IMR-90 (cell line): Measurements from ENCODE around the gene SDHB. TPM values are rescaled to one million over a fixed set of nuclear protein-coding genes. Genes with fewer than 3 reads are reported as not detected.

Experiments used
- ATAC-seq: fragments of 200-7000 bp; cut with Tn5 transposase; 2 replicates; pipeline ENCODE4 v1.9.1; 2020; ENCODE audit warnings: low read depth, mild to moderate bottlenecking, moderate library complexity
- BruUV-seq: library from RNA; stranded (reverse); fragments of 400-500 nt; replicated peaks from 2 replicates; lab custom pipeline; 2021; lab: Mats Ljungman, UMichigan
- CTCF ChIA-PET: fragments of 300-600 bp; formaldehyde crosslinking; extraction: SDS; loops from one replicate; lab custom pipeline; 2021; ENCODE audit warnings: antibody characterized with exemption; lab: Yijun Ruan, JAX
- POLR2A ChIA-PET: fragments of 300-600 bp; sonication (Branson Sonifier 250); formaldehyde crosslinking; loops from one replicate; lab custom pipeline; 2022; ENCODE audit warnings: antibody characterized with exemption; ENCODE audit not compliant: unreplicated experiment; lab: Charles Lee
- DNase-seq: peaks from one replicate; pipeline ENCODE4 v3.0.0; 2013
- H2AFZ ChIP-seq: replicated peaks from 2 replicates; pipeline ENCODE3; 2013; ENCODE audit warnings: low read length, mild to moderate bottlenecking; ENCODE audit not compliant: poor library complexity
- H2AK5ac ChIP-seq: 2 replicates; pipeline ENCODE4 v1.6.1; 2013; ENCODE audit warnings: low read depth, low read length, inconsistent platforms
- H2AK9ac ChIP-seq: replicated peaks from 2 replicates; pipeline ENCODE3; 2013; ENCODE audit warnings: mild to moderate bottlenecking, low read depth, low read length, moderate library complexity; ENCODE audit not compliant: poor library complexity
- H2BK120ac ChIP-seq: 2 replicates; pipeline ENCODE4 v1.6.1; 2013; ENCODE audit warnings: low read depth, low read length, inconsistent platforms
- H2BK15ac ChIP-seq: 3 replicates; pipeline ENCODE4 v1.6.1; 2013; ENCODE audit warnings: low read depth, low read length, inconsistent platforms
- H2BK20ac ChIP-seq: 2 replicates; pipeline ENCODE4 v1.6.1; 2013; ENCODE audit warnings: low read depth, mild to moderate bottlenecking, inconsistent platforms, low read length, moderate library complexity
- H2BK5ac ChIP-seq: 2 replicates; pipeline ENCODE4 v1.6.1; 2013; ENCODE audit warnings: mild to moderate bottlenecking, low read depth, low read length, inconsistent platforms; ENCODE audit not compliant: poor library complexity, severe bottlenecking
- H3K14ac ChIP-seq: replicated peaks from 2 replicates; pipeline ENCODE4 v1.6.1; 2013; ENCODE audit warnings: low read depth, low read length, inconsistent platforms
- H3K18ac ChIP-seq: 2 replicates; pipeline ENCODE4 v1.6.1; 2013; ENCODE audit warnings: low read depth, low read length, control low read depth
- H3K23ac ChIP-seq: 2 replicates; pipeline ENCODE4 v1.6.1; 2013; ENCODE audit warnings: low read depth, low read length, inconsistent platforms
- H3K27ac ChIP-seq: 2 replicates; pipeline ENCODE4 v1.5.1; 2013; ENCODE audit warnings: mild to moderate bottlenecking, control low read depth, low read length; ENCODE audit not compliant: insufficient read depth
- H3K27me3 ChIP-seq: 2 replicates; pipeline ENCODE4 v1.6.1; 2013; ENCODE audit warnings: low read length; ENCODE audit not compliant: control insufficient read depth, insufficient read depth
- H3K36me3 ChIP-seq: 2 replicates; pipeline ENCODE4 v1.6.1; 2013; ENCODE audit warnings: low read length, mixed read lengths; ENCODE audit not compliant: control insufficient read depth, insufficient read depth
- H3K4ac ChIP-seq: 2 replicates; pipeline ENCODE4 v1.6.1; 2013; ENCODE audit warnings: low read depth, low read length, inconsistent platforms
- H3K4me1 ChIP-seq: 2 replicates; pipeline ENCODE4 v1.6.1; 2013; ENCODE audit warnings: low read length, mixed read lengths; ENCODE audit not compliant: control insufficient read depth, insufficient read depth
- H3K4me2 ChIP-seq: 2 replicates; pipeline ENCODE4 v1.6.1; 2013; ENCODE audit warnings: low read depth, mild to moderate bottlenecking, control low read depth, low read length, moderate library complexity
- H3K4me3 ChIP-seq: 2 replicates; pipeline ENCODE4 v1.5.1; 2013; ENCODE audit warnings: low read depth, mild to moderate bottlenecking, control low read depth, low read length, moderate library complexity; ENCODE audit not compliant: insufficient read depth
- H3K56ac ChIP-seq: 2 replicates; pipeline ENCODE4 v1.6.1; 2013; ENCODE audit warnings: low read length, inconsistent platforms; ENCODE audit not compliant: insufficient read depth; ENCODE audit errors: extremely low read depth
- H3K79me1 ChIP-seq, 2 experiments: 2 replicates each; pipeline ENCODE4 v1.6.1; 2013; ENCODE audit warnings: low read length in 2 of 2, inconsistent platforms in 1 of 2, low read depth in 1 of 2
- H3K9ac ChIP-seq: 2 replicates; pipeline ENCODE4 v1.6.1; 2013; ENCODE audit warnings: low read depth, low read length, control low read depth
- H3K9me1 ChIP-seq: 2 replicates; pipeline ENCODE4 v1.6.1; 2013; ENCODE audit warnings: low read length, inconsistent platforms; ENCODE audit not compliant: insufficient read depth
- H3K9me3 ChIP-seq: 2 replicates; pipeline ENCODE4 v1.6.1; 2013; ENCODE audit warnings: low read length; ENCODE audit not compliant: control insufficient read depth, insufficient read depth
- H4K20me1 ChIP-seq: 2 replicates; pipeline ENCODE4 v1.6.1; 2013; ENCODE audit warnings: low read length, inconsistent platforms; ENCODE audit not compliant: insufficient read depth
- H4K5ac ChIP-seq: 2 replicates; pipeline ENCODE4 v1.6.1; 2013; ENCODE audit warnings: mild to moderate bottlenecking, low read depth, low read length, control low read depth
- H4K8ac ChIP-seq, 2 experiments: 2 replicates each; pipeline ENCODE4 v1.6.1; 2013; ENCODE audit warnings: low read depth in 2 of 2, low read length in 2 of 2, control low read depth in 1 of 2, inconsistent platforms in 1 of 2
- H4K91ac ChIP-seq: 2 replicates; pipeline ENCODE4 v1.6.1; 2013; ENCODE audit warnings: low read depth, low read length, inconsistent platforms; ENCODE audit not compliant: insufficient read depth
- BHLHE40 ChIP-seq: fragments of 150-350 bp; IDR thresholded peaks from 2 replicates; pipeline ENCODE4 v1.6.1; 2016; ENCODE audit warnings: mild to moderate bottlenecking, low read depth, low read length
- CEBPB ChIP-seq: IDR thresholded peaks from 2 replicates; pipeline ENCODE4 v1.6.1; 2012; ENCODE audit warnings: low read depth, low read length, improper control_type of control experiment
- CHD1 ChIP-seq: IDR thresholded peaks from 2 replicates; pipeline ENCODE4 v1.6.1; 2012; ENCODE audit warnings: low read depth, low read length, improper control_type of control experiment
- CTCF ChIP-seq: conservative IDR thresholded peaks from 2 replicates; pipeline ENCODE4 v1.5.1; 2012; ENCODE audit warnings: mild to moderate bottlenecking, low read depth, low read length, improper control_type of control experiment
- ELK1 ChIP-seq: fragments of 150-350 bp; IDR thresholded peaks from 2 replicates; pipeline ENCODE4 v1.6.1; 2016; ENCODE audit warnings: low read depth, mild to moderate bottlenecking, low read length, moderate library complexity, borderline replicate concordance
- FOS ChIP-seq: fragments of 150-350 bp; IDR thresholded peaks from 2 replicates; pipeline ENCODE4 v1.6.1; 2016; ENCODE audit warnings: low read depth, low read length
- MAFK ChIP-seq: IDR thresholded peaks from 2 replicates; pipeline ENCODE4 v1.6.1; 2012; ENCODE audit warnings: low read depth, low read length, improper control_type of control experiment
- MAZ ChIP-seq: IDR thresholded peaks from 2 replicates; pipeline ENCODE4 v1.6.1; 2012; ENCODE audit warnings: low read depth, mild to moderate bottlenecking, low read length, improper control_type of control experiment, moderate library complexity, borderline replicate concordance
- MXI1 ChIP-seq: IDR thresholded peaks from 2 replicates; pipeline ENCODE4 v1.6.1; 2012; ENCODE audit warnings: low read depth, mild to moderate bottlenecking, low read length, moderate library complexity, borderline replicate concordance
- NFE2L2 ChIP-seq: fragments of 150-350 bp; IDR thresholded peaks from 2 replicates; pipeline ENCODE4 v1.6.1; 2016; ENCODE audit warnings: low read depth, mild to moderate bottlenecking, low read length
- POLR2A ChIP-seq: IDR thresholded peaks from 2 replicates; pipeline ENCODE4 v1.6.1; 2012; ENCODE audit warnings: mild to moderate bottlenecking, low read depth, low read length
- RCOR1 ChIP-seq: IDR thresholded peaks from 2 replicates; pipeline ENCODE4 v1.6.1; 2012; ENCODE audit warnings: mild to moderate bottlenecking, low read length, improper control_type of control experiment; ENCODE audit not compliant: insufficient replicate concordance
- RFX5 ChIP-seq: IDR thresholded peaks from 2 replicates; pipeline ENCODE4 v1.8.0; 2012; ENCODE audit warnings: low read depth, mild to moderate bottlenecking, low read length, moderate library complexity
- SMC3 ChIP-seq: fragments of 150-350 bp; IDR thresholded peaks from 2 replicates; pipeline ENCODE4 v1.6.1; 2016; ENCODE audit warnings: low read depth, mild to moderate bottlenecking, antibody characterized with exemption, low read length, moderate library complexity
- USF2 ChIP-seq: fragments of 150-350 bp; IDR thresholded peaks from 2 replicates; pipeline ENCODE4 v1.6.1; 2017; ENCODE audit warnings: mild to moderate bottlenecking, antibody characterized with exemption, low read length, low read depth
- WGBS, 2 experiments: methylation state at CpG; one replicate each; pipeline versions ENCODE4 v1.1.5 to v1.1.7; 2013; ENCODE audit warnings: missing lambda C conversion rate in 2 of 2; ENCODE audit not compliant: insufficient read length in 1 of 2; ENCODE audit errors: extremely low coverage in 2 of 2; 5-methylcytosine and 5-hydroxymethylcytosine counted together
- dilution Hi-C: fragments of 300-500 bp; cut with HindIII; formaldehyde crosslinking; loops from one replicate; pipeline ENCODE4 v1.14.3; 2018; ENCODE audit warnings: low sequenced_read_pairs; ENCODE audit not compliant: unreplicated experiment
- in situ Hi-C: fragments of 300-500 bp; cut with MboI; formaldehyde crosslinking; loops from 3 replicates; pipeline ENCODE4 v1.14.3; 2019; ENCODE audit warnings: low sequenced_read_pairs, inconsistent platforms, mixed read lengths
- intact Hi-C: fragments of 100-400 bp; cut with micrococcal nuclease; formaldehyde crosslinking; loops from 2 replicates; pipeline ENCODE4 v1.10.0; 2022
- polyA plus RNA-seq, 3 experiments: library from polyadenylated mRNA; depleted of rRNA; stranded (reverse); fragments of >200 nt; gene quantifications; 2 replicates each; pipeline ENCODE4 v1.2.3, GENCODE V29; 2012; ENCODE audit warnings: low replicate concordance in 1 of 3
- total RNA-seq: library from RNA; depleted of rRNA; stranded (reverse); fragments of >200 nt; gene quantifications from 2 replicates; pipeline ENCODE4 v1.2.3, GENCODE V29; 2012

SDHB gene
- total and polyA plus RNA-seq, 2 of the 4 experiments (the other 2 are of a cell fraction): 122 to 206 TPM

- H3K4ac ChIP-seq: no peak overlapping the region
- no peak overlapping the region for H2AK9ac ChIP-seq
- H2BK20ac ChIP-seq: no peak overlapping the region
- in situ Hi-C loops (no loop called here), intact Hi-C loops (no loop called here), dilution Hi-C loops (no loop called here)
- WGBS, 2 experiments: no CpG with 5 or more reads among the region's 1 CpG
- H3K27me3 ChIP-seq: no peaks in the 10 kb centered on the region
- no TSS peak for BruUV-seq
- no peak overlapping the region for H2BK120ac ChIP-seq
- no peaks in the 10 kb centered on the region for H3K9me1 ChIP-seq
- no peak overlapping the region for H3K9ac ChIP-seq
- H3K36me3 ChIP-seq: peaks cover 4% of the 10 kb centered on the region
- no peak overlapping the region for H4K8ac ChIP-seq
- ATAC-seq (no peak), DNase-seq (no peak)
- H3K27ac ChIP-seq: no peak overlapping the region
- H2BK5ac ChIP-seq: no peak overlapping the region
- no peak overlapping the region for H2BK15ac ChIP-seq
- no peak overlapping the region for H3K14ac ChIP-seq
- no peak overlapping the region for H4K5ac ChIP-seq
- ChIA-PET CTCF (no interaction called here), POLR2A (no interaction called here)
- H4K91ac ChIP-seq: no peak overlapping the region
- H3K56ac ChIP-seq: no peak overlapping the region
- H3K18ac ChIP-seq: no peak overlapping the region
- H3K4me2 ChIP-seq: no peak overlapping the region
- H3K23ac ChIP-seq: no peak overlapping the region
- TF ChIP-seq NFE2L2: no peak
- TF ChIP-seq MAZ: no peak
- TF ChIP-seq RCOR1: no peak
- TF ChIP-seq POLR2A: no peak
- no peak for TF ChIP-seq ELK1
- TF ChIP-seq FOS: no peak
- no peak for TF ChIP-seq CTCF
- TF ChIP-seq CHD1: no peak
- no peak for TF ChIP-seq RFX5
- no peak for TF ChIP-seq SMC3
- TF ChIP-seq CEBPB: no peak
- TF ChIP-seq MAFK: no peak
- no peak for TF ChIP-seq MXI1
- TF ChIP-seq USF2: no peak
- TF ChIP-seq BHLHE40: no peak
- no peak overlapping the region for H3K4me3 ChIP-seq
- peaks cover 4% of the 10 kb centered on the region; the same call in 1 of the 2 replicates for H3K4me1 ChIP-seq
- H2AK5ac ChIP-seq: no peak overlapping the region
- peaks cover 12% of the 10 kb centered on the region for H4K20me1 ChIP-seq
- no peaks in the 10 kb centered on the region for H3K9me3 ChIP-seq
- H2AFZ ChIP-seq: no peak overlapping the region
- H3K79me1 ChIP-seq: peaks cover 23 to 38% of the 10 kb centered on the region in 2 experiments
Observed at GRCh38 chr1:17052038-17052437, 1.8 kb downstream of the SDHB start.
